ENCODE measurements around the gene TMEM25.

GRCh38 chr11:118536726-118537125, 5.7 kb downstream of the TMEM25 start:
- TF ChIP-seq EP300 (IDR thresholded peaks at IDR 0.05) (no peak), CTCF (IDR thresholded peaks at IDR 0.05) (no peak)

Data from tibial nerve (tissue), 4 donors.